ENCODE measurements around the gene UBQLN4.

UBQLN4 gene

GRCh38 chr1:156021954-156022353 lies 31.6 kb downstream of the UBQLN4 start:
- peaks cover 7 to 16% (median 14%) of the 10 kb centered on the region in 5 donors for H3K4me1 ChIP-seq (ENCODE audit: control insufficient read depth in 5 of 5, insufficient read depth in 5 of 5, low read length in 5 of 5)
- H3K27me3 ChIP-seq (ENCODE audit: control insufficient read depth in 5 of 5, insufficient read depth in 4 of 5, low read length in 5 of 5): no peaks in the 10 kb centered on the region
- no peak overlapping the region for H3K4me3 ChIP-seq (ENCODE audit: low read depth in 1 of 5, low read length in 5 of 5)
- H3K9me3 ChIP-seq (ENCODE audit: control insufficient read depth in 5 of 5, low read length in 5 of 5): no peaks in the 10 kb centered on the region
- H3K36me3 ChIP-seq (ENCODE audit: control insufficient read depth in 5 of 5, insufficient read depth in 5 of 5, low read length in 5 of 5): peaks cover 0 to 14% (median 5%) of the 10 kb centered on the region in 5 donors
- no peak overlapping the region for H3K9ac ChIP-seq (ENCODE audit: low read length in 5 of 5)
- H3K27ac ChIP-seq (ENCODE audit: low read depth, low read length): no peak overlapping the region

DNA sequence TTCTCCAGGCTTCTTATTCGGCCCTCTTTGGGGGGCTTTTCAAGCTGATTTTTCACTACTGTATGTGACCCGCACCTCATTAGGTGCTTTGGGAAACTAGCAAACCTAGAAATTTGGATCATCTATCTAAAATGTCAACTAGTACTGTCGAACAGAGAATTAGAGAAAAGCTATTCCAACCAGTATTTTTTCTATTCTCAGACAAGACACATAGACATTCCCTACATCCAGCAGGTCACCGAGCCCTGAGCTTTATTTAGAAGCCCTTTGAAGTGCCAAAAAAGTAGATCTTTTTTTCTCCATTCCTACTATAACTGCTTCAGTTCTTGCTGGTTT lies 32.5 kb downstream of the UBQLN4 start:
- Histone ChIP-seq H3K9me3 (ENCODE audit: control insufficient read depth in 5 of 5, low read length in 5 of 5) (no peaks in the 10 kb centered on the region), H3K27me3 (ENCODE audit: control insufficient read depth in 5 of 5, insufficient read depth in 4 of 5, low read length in 5 of 5) (no peaks in the 10 kb centered on the region), H3K4me3 (ENCODE audit: low read depth in 1 of 5, low read length in 5 of 5) (peak overlapping the region; percentile 78 to 88 (median 81)), H3K27ac (ENCODE audit: low read depth, low read length) (no peak overlapping the region), H3K4me1 (ENCODE audit: control insufficient read depth in 5 of 5, insufficient read depth in 5 of 5, low read length in 5 of 5) (peaks cover 6 to 16% (median 14%) of the 10 kb centered on the region in 5 donors), H3K9ac (ENCODE audit: low read length in 5 of 5) (peak overlapping the region in 4 of 5 donors; percentile 52 to 86 (median 66)), H3K36me3 (ENCODE audit: control insufficient read depth in 5 of 5, insufficient read depth in 5 of 5, low read length in 5 of 5) (peaks cover 0 to 20% (median 10%) of the 10 kb centered on the region in 5 donors)

DNA sequence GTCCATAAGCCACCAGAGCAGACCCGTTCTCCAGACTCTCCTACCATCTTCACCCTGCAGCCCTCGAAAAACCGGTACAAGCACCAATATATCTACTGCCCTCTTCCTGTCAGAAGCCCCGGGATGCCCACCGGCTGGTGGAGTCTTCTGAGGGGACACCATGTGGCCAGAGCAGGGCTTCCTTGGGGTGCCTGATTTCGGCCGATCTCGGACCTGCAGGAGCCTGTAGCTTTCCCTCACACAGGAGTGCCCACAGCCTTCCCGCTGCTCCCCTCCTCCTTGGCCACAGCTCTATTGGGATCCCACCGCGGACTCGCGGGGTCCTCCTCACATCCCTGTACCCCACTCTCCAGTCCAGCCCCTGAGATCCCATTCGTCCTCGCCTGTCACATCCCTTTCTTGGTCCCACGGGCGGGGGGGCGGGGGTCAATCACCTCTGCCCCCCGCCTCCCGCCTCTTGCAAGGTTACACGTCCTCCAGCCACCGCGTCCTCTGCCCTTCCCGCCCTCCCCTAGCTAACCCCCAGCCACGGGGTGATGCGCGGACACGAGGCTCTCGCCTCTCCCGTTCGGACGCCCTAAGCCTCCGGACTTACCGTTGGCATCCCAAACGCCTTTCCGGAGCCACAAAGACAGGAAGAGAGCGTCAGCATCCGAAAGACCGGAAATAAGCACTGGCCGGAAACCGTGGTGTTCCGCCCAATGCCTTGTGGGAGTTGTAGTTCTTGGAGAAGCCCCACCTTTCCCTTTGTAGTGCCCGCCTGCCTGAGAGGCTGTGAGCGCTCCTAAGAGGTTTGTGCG lies 33.1 kb downstream of the UBQLN4 start, which contains the start of gene SSR2:
Gene SSR2, minus strand, starts transcription at position 659 of the 800 bp plus-strand sequence. CDS start 784 bp downstream, outside the sequence.
- H3K4me1 ChIP-seq (ENCODE audit: control insufficient read depth in 5 of 5, insufficient read depth in 5 of 5, low read length in 5 of 5): peaks cover 5 to 16% (median 14%) of the 10 kb centered on the region in 5 donors
- peaks cover 0 to 20% (median 10%) of the 10 kb centered on the region in 5 donors for H3K36me3 ChIP-seq (ENCODE audit: control insufficient read depth in 5 of 5, insufficient read depth in 5 of 5, low read length in 5 of 5)
- no peaks in the 10 kb centered on the region for H3K27me3 ChIP-seq (ENCODE audit: control insufficient read depth in 5 of 5, insufficient read depth in 4 of 5, low read length in 5 of 5)
- H3K4me3 ChIP-seq (ENCODE audit: low read depth in 1 of 5, low read length in 5 of 5): peak within 1 kb of the TSS; percentile 78 to 88 (median 81)
- H3K9ac ChIP-seq (ENCODE audit: low read length in 5 of 5): peak within 1 kb of the TSS; percentile 63 to 86 (median 75)
- H3K9me3 ChIP-seq (ENCODE audit: control insufficient read depth in 5 of 5, low read length in 5 of 5): no peaks in the 10 kb centered on the region
- no peak within 1 kb of the TSS for H3K27ac ChIP-seq (ENCODE audit: low read depth, low read length)

GRCh38 chr1:156019946-156020292 lies 33.7 kb downstream of the UBQLN4 start:
- no peak overlapping the region for H3K27ac ChIP-seq (ENCODE audit: low read depth, low read length)

GRCh38 chr1:156014829-156015228 lies 38.8 kb downstream of the UBQLN4 start:
- no peak overlapping the region for H3K27ac ChIP-seq (ENCODE audit: low read depth, low read length)

More at GRCh38 chr1:156019946-156020292, 33.7 kb downstream of the UBQLN4 start:
- Histone ChIP-seq H3K4me3 (ENCODE audit: low read depth in 1 of 5, low read length in 5 of 5) (peak overlapping the region; percentile 78 to 88 (median 81)), H3K36me3 (ENCODE audit: control insufficient read depth in 5 of 5, insufficient read depth in 5 of 5, low read length in 5 of 5) (peaks cover 0 to 21% (median 11%) of the 10 kb centered on the region in 5 donors), H3K9me3 (ENCODE audit: control insufficient read depth in 5 of 5, low read length in 5 of 5) (no peaks in the 10 kb centered on the region), H3K27me3 (ENCODE audit: control insufficient read depth in 5 of 5, insufficient read depth in 4 of 5, low read length in 5 of 5) (no peaks in the 10 kb centered on the region), H3K4me1 (ENCODE audit: control insufficient read depth in 5 of 5, insufficient read depth in 5 of 5, low read length in 5 of 5) (peaks cover 5 to 16% (median 14%) of the 10 kb centered on the region in 5 donors), H3K9ac (ENCODE audit: low read length in 5 of 5) (peak overlapping the region; percentile 8 to 86 (median 75))

GRCh38 chr1:156012051-156012817 lies 41.4 kb downstream of the UBQLN4 start:
- no peak overlapping the region for H3K27ac ChIP-seq (ENCODE audit: low read depth, low read length)
- no peaks in the 10 kb centered on the region for H3K9me3 ChIP-seq (ENCODE audit: control insufficient read depth in 5 of 5, low read length in 5 of 5)
- H3K4me1 ChIP-seq (ENCODE audit: control insufficient read depth in 5 of 5, insufficient read depth in 5 of 5, low read length in 5 of 5): no peaks in the 10 kb centered on the region
- H3K9ac ChIP-seq (ENCODE audit: low read length in 5 of 5): no peak overlapping the region
- peaks cover 24 to 74% (median 62%) of the 10 kb centered on the region in 5 donors for H3K36me3 ChIP-seq (ENCODE audit: control insufficient read depth in 5 of 5, insufficient read depth in 5 of 5, low read length in 5 of 5)
- H3K27me3 ChIP-seq (ENCODE audit: control insufficient read depth in 5 of 5, insufficient read depth in 4 of 5, low read length in 5 of 5): no peaks in the 10 kb centered on the region
- no peak overlapping the region for H3K4me3 ChIP-seq (ENCODE audit: low read depth in 1 of 5, low read length in 5 of 5)

More at GRCh38 chr1:156014829-156015228, 38.8 kb downstream of the UBQLN4 start:
- Histone ChIP-seq H3K36me3 (ENCODE audit: control insufficient read depth in 5 of 5, insufficient read depth in 5 of 5, low read length in 5 of 5) (peaks cover 24 to 70% (median 51%) of the 10 kb centered on the region in 5 donors), H3K4me1 (ENCODE audit: control insufficient read depth in 5 of 5, insufficient read depth in 5 of 5, low read length in 5 of 5) (peaks cover 2 to 4% (median 4%) of the 10 kb centered on the region in 5 donors), H3K9ac (ENCODE audit: low read length in 5 of 5) (no peak overlapping the region), H3K9me3 (ENCODE audit: control insufficient read depth in 5 of 5, low read length in 5 of 5) (no peaks in the 10 kb centered on the region), H3K27me3 (ENCODE audit: control insufficient read depth in 5 of 5, insufficient read depth in 4 of 5, low read length in 5 of 5) (no peaks in the 10 kb centered on the region), H3K4me3 (ENCODE audit: low read depth in 1 of 5, low read length in 5 of 5) (no peak overlapping the region)

GRCh38 chr1:156009404-156009803 lies 44.2 kb downstream of the UBQLN4 start:
- peaks cover 24 to 65% (median 56%) of the 10 kb centered on the region in 5 donors for H3K36me3 ChIP-seq (ENCODE audit: control insufficient read depth in 5 of 5, insufficient read depth in 5 of 5, low read length in 5 of 5)
- no peaks in the 10 kb centered on the region for H3K4me1 ChIP-seq (ENCODE audit: control insufficient read depth in 5 of 5, insufficient read depth in 5 of 5, low read length in 5 of 5)
- H3K27ac ChIP-seq (ENCODE audit: low read depth, low read length): no peak overlapping the region
- no peak overlapping the region for H3K9ac ChIP-seq (ENCODE audit: low read length in 5 of 5)
- H3K27me3 ChIP-seq (ENCODE audit: control insufficient read depth in 5 of 5, insufficient read depth in 4 of 5, low read length in 5 of 5): no peaks in the 10 kb centered on the region
- H3K9me3 ChIP-seq (ENCODE audit: control insufficient read depth in 5 of 5, low read length in 5 of 5): no peaks in the 10 kb centered on the region
- no peak overlapping the region for H3K4me3 ChIP-seq (ENCODE audit: low read depth in 1 of 5, low read length in 5 of 5)

GRCh38 chr1:156006666-156007376 lies 46.8 kb downstream of the UBQLN4 start:
- peaks cover 0 to 7% (median 2%) of the 10 kb centered on the region in 5 donors for H3K4me1 ChIP-seq (ENCODE audit: control insufficient read depth in 5 of 5, insufficient read depth in 5 of 5, low read length in 5 of 5)
- peaks cover 0 to 4% (median 0%) of the 10 kb centered on the region in 5 donors for H3K27me3 ChIP-seq (ENCODE audit: control insufficient read depth in 5 of 5, insufficient read depth in 4 of 5, low read length in 5 of 5)
- no peak overlapping the region for H3K27ac ChIP-seq (ENCODE audit: low read depth, low read length)
- no peak overlapping the region for H3K9ac ChIP-seq (ENCODE audit: low read length in 5 of 5)
- peaks cover 7 to 41% (median 37%) of the 10 kb centered on the region in 5 donors for H3K36me3 ChIP-seq (ENCODE audit: control insufficient read depth in 5 of 5, insufficient read depth in 5 of 5, low read length in 5 of 5)
- no peaks in the 10 kb centered on the region for H3K9me3 ChIP-seq (ENCODE audit: control insufficient read depth in 5 of 5, low read length in 5 of 5)
- H3K4me3 ChIP-seq (ENCODE audit: low read depth in 1 of 5, low read length in 5 of 5): no peak overlapping the region

DNA sequence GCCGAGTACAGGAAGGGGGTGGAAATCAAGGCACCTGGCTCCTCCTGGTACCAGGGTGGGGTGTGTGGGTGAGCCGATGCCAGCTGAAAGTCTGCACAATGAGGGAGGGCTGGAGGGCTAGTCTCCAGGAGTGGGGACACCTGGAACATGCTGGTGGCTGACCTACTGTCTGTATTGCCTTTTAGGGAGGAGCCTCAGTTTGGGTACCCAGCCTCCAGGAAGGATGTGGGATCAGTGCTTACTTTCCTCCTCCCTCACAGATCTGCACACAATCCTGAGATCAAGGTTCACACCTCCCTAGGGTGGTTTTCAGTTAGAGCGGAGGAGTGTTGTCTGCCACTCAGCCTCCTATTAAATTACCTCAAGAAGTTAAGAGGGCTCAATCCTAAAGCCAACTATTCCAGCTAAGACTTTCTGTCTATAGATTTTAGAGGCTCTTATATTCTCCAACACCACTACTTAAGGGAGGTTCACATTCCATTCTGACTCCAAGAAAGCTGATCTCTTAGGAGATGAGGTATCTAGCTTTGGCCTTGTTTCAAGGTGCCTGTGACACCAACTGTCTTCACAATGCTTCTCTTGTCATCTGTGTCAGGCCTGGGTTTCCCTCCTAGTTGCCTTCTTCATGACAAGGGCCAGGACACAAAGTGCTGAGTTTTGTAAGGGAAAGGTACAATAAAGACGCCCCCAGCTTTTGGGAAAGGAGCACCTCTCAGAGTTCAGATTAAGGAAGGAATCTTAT lies 48.6 kb downstream of the UBQLN4 start:
- H3K27ac ChIP-seq (ENCODE audit: low read depth, low read length): no peak overlapping the region
- H3K9ac ChIP-seq (ENCODE audit: low read length in 5 of 5): no peak overlapping the region
- H3K36me3 ChIP-seq (ENCODE audit: control insufficient read depth in 5 of 5, insufficient read depth in 5 of 5, low read length in 5 of 5): peaks cover 0 to 23% (median 19%) of the 10 kb centered on the region in 5 donors
- no peak overlapping the region for H3K4me3 ChIP-seq (ENCODE audit: low read depth in 1 of 5, low read length in 5 of 5)
- no peaks in the 10 kb centered on the region for H3K9me3 ChIP-seq (ENCODE audit: control insufficient read depth in 5 of 5, low read length in 5 of 5)
- peaks cover 1 to 16% (median 12%) of the 10 kb centered on the region in 5 donors for H3K4me1 ChIP-seq (ENCODE audit: control insufficient read depth in 5 of 5, insufficient read depth in 5 of 5, low read length in 5 of 5)
- peaks cover 0 to 4% (median 0%) of the 10 kb centered on the region in 5 donors for H3K27me3 ChIP-seq (ENCODE audit: control insufficient read depth in 5 of 5, insufficient read depth in 4 of 5, low read length in 5 of 5)

Measured in subcutaneous abdominal adipose tissue (tissue), 5 donors.